GM12801 (cell line): ENCODE measurements around the gene LRFN3.

Source experiments
- TF ChIP-seq, protein P1 (sequence below): IDR thresholded peaks from one replicate; pipeline ENCODE4 v1.5.1; 2011; ENCODE audit warnings: control low read depth; ENCODE audit not compliant: insufficient read length; ENCODE audit errors: extremely low read depth

The LRFN3 gene

DNA sequence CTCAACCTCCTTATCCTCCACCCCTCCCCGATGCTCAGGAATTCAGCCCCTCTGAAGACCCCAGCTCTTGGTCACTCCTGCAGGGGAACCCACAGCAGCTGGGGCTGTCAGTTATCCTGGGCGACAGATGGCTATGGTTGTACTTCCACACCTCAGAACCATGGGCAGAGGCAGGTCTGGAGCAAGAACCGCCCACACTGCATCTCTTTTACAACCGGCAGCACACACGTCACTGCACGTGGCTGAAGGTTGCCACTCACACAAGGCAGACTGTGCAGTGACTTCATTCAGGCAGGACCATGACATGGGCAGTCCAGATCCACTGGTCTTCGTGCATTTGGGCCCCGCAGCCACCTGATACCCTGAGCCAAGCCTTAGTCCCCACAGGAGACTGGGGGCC, 37.3 kb downstream of the LRFN3 start:
- TF ChIP-seq, protein P1, sequence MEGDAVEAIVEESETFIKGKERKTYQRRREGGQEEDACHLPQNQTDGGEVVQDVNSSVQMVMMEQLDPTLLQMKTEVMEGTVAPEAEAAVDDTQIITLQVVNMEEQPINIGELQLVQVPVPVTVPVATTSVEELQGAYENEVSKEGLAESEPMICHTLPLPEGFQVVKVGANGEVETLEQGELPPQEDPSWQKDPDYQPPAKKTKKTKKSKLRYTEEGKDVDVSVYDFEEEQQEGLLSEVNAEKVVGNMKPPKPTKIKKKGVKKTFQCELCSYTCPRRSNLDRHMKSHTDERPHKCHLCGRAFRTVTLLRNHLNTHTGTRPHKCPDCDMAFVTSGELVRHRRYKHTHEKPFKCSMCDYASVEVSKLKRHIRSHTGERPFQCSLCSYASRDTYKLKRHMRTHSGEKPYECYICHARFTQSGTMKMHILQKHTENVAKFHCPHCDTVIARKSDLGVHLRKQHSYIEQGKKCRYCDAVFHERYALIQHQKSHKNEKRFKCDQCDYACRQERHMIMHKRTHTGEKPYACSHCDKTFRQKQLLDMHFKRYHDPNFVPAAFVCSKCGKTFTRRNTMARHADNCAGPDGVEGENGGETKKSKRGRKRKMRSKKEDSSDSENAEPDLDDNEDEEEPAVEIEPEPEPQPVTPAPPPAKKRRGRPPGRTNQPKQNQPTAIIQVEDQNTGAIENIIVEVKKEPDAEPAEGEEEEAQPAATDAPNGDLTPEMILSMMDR: no peak

DNA sequence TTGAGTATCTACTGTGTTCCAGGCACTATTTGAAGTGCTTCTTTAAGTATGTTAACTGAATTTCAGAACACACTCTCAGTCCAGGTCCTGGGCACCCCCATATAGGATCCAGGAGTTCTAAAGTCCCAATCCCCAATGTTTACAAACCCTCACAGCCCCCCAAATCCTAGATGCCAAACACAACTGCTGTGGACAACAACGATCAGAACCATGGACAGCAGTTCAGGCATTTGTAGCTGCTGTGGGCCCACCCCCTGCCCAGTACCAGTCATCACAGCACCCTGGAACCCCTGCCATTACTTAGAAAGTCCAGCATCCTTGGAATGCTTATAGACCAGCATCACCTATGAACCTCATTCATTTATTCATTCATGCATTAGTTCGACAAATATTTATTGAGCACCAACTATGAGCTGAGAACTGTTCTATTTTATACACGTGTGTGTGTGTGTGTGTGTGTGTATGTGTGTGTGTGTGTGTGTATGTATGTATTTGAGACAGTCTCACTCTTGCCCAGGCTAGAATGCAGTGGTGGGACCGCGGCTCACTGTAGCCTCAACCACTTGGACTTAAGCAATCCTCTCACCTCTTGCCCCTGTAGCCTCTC, 39.5 kb downstream of the LRFN3 start:
- TF ChIP-seq, protein P1: no peak

DNA sequence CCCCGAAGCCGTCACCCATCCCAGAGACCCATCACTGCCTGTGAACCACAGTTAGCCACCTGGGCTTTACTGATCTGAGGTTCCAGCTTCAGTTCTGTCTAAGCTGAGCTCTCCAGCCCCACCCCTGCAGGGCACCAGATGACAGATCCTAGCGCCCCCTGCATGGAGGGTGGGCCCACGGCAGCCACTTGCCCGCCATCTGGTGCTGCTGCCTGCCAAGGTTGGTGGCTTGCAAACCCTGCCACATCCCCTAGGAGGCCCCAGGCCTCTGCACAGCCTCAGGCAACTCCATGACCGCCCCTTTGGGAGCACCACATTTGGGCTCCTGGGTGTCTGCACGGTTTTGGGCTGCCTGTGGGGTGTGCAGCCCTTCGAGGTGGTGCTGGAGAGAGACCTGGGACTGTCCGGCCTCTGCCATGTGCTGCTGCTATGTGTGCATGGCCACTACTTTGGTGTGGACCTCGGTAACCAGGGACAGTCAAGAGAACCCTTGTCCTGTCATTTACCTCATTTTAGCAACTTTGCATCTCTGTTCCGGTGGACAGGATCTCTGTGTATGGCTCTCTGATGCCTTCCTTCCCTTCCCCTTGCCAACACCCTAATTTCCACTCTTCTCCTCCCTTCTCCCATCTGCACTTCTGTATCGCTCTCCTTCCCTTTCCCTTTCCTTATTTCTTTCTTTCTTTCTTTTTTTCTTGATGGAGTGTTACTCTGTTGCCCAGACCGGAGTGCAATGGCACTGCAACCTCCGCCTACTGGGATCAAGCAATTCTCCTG, 41.5 kb downstream of the LRFN3 start:
- TF ChIP-seq, protein P1: no peak

DNA sequence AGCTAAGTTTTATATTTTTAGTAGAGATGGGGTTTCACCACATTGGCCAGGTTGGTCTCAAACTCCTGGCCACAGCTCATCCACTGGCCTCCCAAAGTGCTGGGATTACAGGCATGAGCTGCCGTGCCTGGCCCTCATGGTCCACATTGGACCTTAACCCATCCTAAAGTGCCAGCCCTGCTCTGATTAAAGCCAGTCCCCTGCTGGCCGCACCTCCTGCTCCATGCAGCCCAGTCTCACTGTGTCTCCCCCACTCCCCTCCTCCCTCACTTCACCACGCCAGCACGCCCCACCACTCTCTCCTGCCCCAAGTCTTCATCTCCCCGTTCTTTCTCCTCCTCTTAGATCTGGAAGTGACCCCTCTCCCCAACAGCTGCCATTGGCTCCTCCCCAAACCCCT, 42.1 kb downstream of the LRFN3 start:
- TF ChIP-seq, protein P1: no peak

DNA sequence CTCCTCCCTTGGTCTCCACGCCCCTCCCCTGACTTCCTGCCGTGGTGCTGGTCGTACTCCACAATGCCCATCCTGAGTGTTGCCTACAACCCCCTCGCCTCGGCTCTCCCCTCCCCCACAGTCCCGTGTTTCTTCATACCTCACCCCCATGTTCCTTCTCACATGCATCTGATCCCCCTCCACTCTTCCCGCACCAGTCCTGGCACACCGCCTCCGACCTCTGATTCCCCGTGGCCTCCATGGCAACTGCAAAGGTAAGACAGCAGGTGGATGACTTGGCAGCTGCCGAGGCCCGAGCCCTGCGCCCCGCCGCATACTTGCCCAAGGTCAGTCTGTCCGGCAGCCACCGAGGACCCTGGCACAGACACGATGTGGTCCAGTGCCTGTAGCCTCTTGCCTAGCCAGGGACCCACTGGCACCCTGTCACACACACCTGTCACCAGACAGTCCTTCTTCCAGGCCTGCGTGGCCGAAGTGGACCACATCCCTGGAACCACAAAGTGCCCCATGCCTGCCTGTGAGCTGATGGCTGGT, 42.7 kb downstream of the LRFN3 start:
- TF ChIP-seq, protein P1: no peak

DNA sequence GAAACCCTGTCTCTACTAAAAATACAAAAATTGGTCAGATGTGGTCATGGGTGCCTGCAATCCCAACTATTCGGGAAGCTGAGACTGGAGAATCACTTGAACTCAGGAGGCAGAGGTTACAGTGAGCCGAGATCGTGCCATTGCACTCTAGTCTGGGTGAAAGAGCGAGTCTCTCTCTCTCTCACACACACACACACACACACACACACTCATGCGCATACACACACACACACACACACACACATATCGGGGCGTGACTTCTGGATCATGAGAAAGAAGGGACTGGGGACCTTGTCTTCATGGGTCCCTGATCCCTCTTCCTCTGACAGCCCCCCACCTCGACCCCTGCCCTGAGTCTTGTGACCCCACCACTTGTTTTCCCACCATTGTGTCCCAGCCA, 47.0 kb downstream of the LRFN3 start:
- TF ChIP-seq, protein P1: no peak

DNA sequence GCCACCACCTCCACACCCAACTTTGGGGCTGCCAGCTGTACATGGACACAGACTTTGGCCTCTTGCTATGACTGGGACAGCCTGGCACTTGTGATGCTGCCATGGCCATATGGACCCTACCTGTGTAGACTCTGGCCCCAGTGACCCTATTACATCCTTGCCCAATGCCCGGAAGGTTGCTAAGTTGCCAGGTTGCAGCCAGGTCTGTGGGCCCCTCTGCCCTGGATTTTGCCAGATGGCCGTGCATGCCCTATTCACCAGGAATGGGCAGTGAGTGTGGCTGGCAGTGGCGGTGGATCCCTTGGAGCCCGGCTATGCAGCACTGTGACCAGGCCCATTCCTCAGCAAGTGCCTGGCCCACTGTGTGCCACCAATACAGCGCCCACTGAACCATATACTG, 49.9 kb downstream of the LRFN3 start:
- TF ChIP-seq, protein P1: no peak
